ENCODE results near the gene C5.
"Not testable (repeated sequence)": the region's sequence is repeated elsewhere in the genome, so short reads cannot be mapped to it uniquely, and the experiment has no call there.

Gene C5

GRCh38 chr9:120977321-120977720 is 72.8 kb downstream of the C5 start:
- no peak for DNase-seq

GRCh38 chr9:120974921-120975320 is 75.2 kb downstream of the C5 start:
- no peak for DNase-seq

- DNase-seq: no peak
These were observed 75.9 kb downstream of the C5 start for GRCh38 chr9:120974181-120974580.

- DNase-seq: no peak
These were observed 78.1 kb downstream of the C5 start for GRCh38 chr9:120971938-120972337.

GRCh38 chr9:120971471-120971870 is 78.6 kb downstream of the C5 start:
- DNase-seq: not testable (repeated sequence)

GRCh38 chr9:120970244-120970643 is 79.8 kb downstream of the C5 start:
- DNase-seq: no peak

- DNase-seq: no peak
These were observed 84.1 kb downstream of the C5 start for GRCh38 chr9:120966013-120966369.

- DNase-seq: no peak
These were observed 84.6 kb downstream of the C5 start for GRCh38 chr9:120965344-120966012.

GRCh38 chr9:120961936-120962335 is 88.1 kb downstream of the C5 start:
- DNase-seq: no peak

- DNase-seq: no peak
These were observed 90.1 kb downstream of the C5 start for GRCh38 chr9:120960001-120960400.

GRCh38 chr9:120956862-120957261 is 93.2 kb downstream of the C5 start:
- no peak for DNase-seq

- DNase-seq: no peak
These were observed 98.0 kb downstream of the C5 start for GRCh38 chr9:120951960-120952618.

GRCh38 chr9:120950421-120951388 is 99.4 kb downstream of the C5 start:
- no peak for DNase-seq

GRCh38 chr9:120949290-120949689 is 100.8 kb downstream of the C5 start:
- no peak for DNase-seq

GRCh38 chr9:120948824-120949223 is 101.3 kb downstream of the C5 start:
- DNase-seq: no peak

- DNase-seq: no peak
These were observed 102.9 kb downstream of the C5 start for GRCh38 chr9:120947222-120947621.

GRCh38 chr9:120946259-120946658 is 103.8 kb downstream of the C5 start:
- DNase-seq: no peak

GRCh38 chr9:120944948-120945347 is 105.1 kb downstream of the C5 start:
- DNase-seq: no peak

GRCh38 chr9:120944434-120944843 is 105.6 kb downstream of the C5 start:
- peak in 1 of 2 donors; percentile 52 for DNase-seq

- DNase-seq: no peak
These were observed 107.7 kb downstream of the C5 start for GRCh38 chr9:120942186-120943001.

GRCh38 chr9:120941046-120941770 is 108.9 kb downstream of the C5 start:
- no peak for DNase-seq

- DNase-seq: no peak
These were observed 109.5 kb downstream of the C5 start for GRCh38 chr9:120940573-120940972.
